ENCODE data around the gene F2R.
"Not testable (repeated sequence)": the region's sequence is repeated elsewhere in the genome, so short reads cannot be mapped to it uniquely, and the experiment has no call there.

F2R gene

GRCh38 chr5:76775921-76776320, 60.0 kb downstream of the F2R start:
- DNase-seq (ENCODE audit: low read depth) = no peak
- no peak for TF ChIP-seq CTCF (IDR thresholded peaks at IDR 0.05; ENCODE audit: control insufficient read depth, extremely low read depth, insufficient read depth)
- no peak overlapping the region for H3K4me3 ChIP-seq (ENCODE audit: low read depth, low read length)

GRCh38 chr5:76776391-76776790, 60.5 kb downstream of the F2R start:
- DNase-seq (ENCODE audit: low read depth) = no peak
- H3K4me3 ChIP-seq (ENCODE audit: low read depth, low read length) = no peak overlapping the region
- TF ChIP-seq CTCF (IDR thresholded peaks at IDR 0.05; ENCODE audit: control insufficient read depth, extremely low read depth, insufficient read depth) = no peak

- DNase-seq (ENCODE audit: low read depth); H3K4me3 ChIP-seq (ENCODE audit: low read depth, low read length): not testable (repeated sequence)
These were observed 64.7 kb downstream of the F2R start for GRCh38 chr5:76780616-76781015.

GRCh38 chr5:76781775-76782174, 65.8 kb downstream of the F2R start:
- DNase-seq (ENCODE audit: low read depth) = no peak
- no peak overlapping the region for H3K4me3 ChIP-seq (ENCODE audit: low read depth, low read length)
- no peak for TF ChIP-seq CTCF (IDR thresholded peaks at IDR 0.05; ENCODE audit: control insufficient read depth, extremely low read depth, insufficient read depth)

- no peak for TF ChIP-seq CTCF (IDR thresholded peaks at IDR 0.05; ENCODE audit: control insufficient read depth, extremely low read depth, insufficient read depth)
- H3K4me3 ChIP-seq (ENCODE audit: low read depth, low read length) = no peak overlapping the region
- DNase-seq (ENCODE audit: low read depth) = no peak
These were observed 66.5 kb downstream of the F2R start for GRCh38 chr5:76782444-76782843.
